Measurements from ENCODE around the gene TMEM52. TPM values are rescaled to one million over a fixed set of nuclear protein-coding genes. Genes with fewer than 3 reads are reported as not detected.
A peak's percentile ranks its signal among the peaks of the same experiment; 100 is the strongest.

Gene TMEM52
- total and polyA plus RNA-seq, 9 of the 15 experiments (the other 6 are each of a cell fraction or from before 2014, with no cell fraction given): 0.37 to 22.5 (median 6.8) TPM

GRCh38 chr1:1918901-1919303 lies at the start of gene TMEM52 (continued):
- no peak for TF ChIP-seq ZBTB43 (CRISPR knock-in tag; IDR thresholded peaks at IDR 0.05)
- no peak for TF ChIP-seq ZC3H8 (IDR thresholded peaks at IDR 0.05)
- TF ChIP-seq TSHZ1 (CRISPR knock-in tag; IDR thresholded peaks at IDR 0.05): no peak
- no peak for TF ChIP-seq ATF2 (CRISPR knock-in tag; IDR thresholded peaks at IDR 0.05)
- TF ChIP-seq LEF1 (IDR thresholded peaks at IDR 0.05): no peak
- TF ChIP-seq CEBPZ (IDR thresholded peaks at IDR 0.05; ENCODE audit: borderline replicate concordance, low read depth, low read length): no peak
- TF ChIP-seq FUS (optimal IDR thresholded peaks at IDR 0.05; ENCODE audit: low read depth, low read length): no peak
- peak; percentile 71 for TF ChIP-seq CBFB (CRISPR knock-in tag; IDR thresholded peaks at IDR 0.05)
- TF ChIP-seq BHLHE40 (IDR thresholded peaks at IDR 0.05; ENCODE audit: low read length): peak; percentile 54
- 0 out of 2 replicates have a peak, but pooled peaks have one; percentile 48 for TF ChIP-seq CAMTA2 (CRISPR knock-in tag; conservative IDR thresholded peaks at IDR 0.05)
- no peak for TF ChIP-seq ZNF644 (tag; IDR thresholded peaks at IDR 0.05; ENCODE audit: low read depth)
- TF ChIP-seq SRF (CRISPR knock-in tag; IDR thresholded peaks at IDR 0.05): no peak
- TF ChIP-seq KDM5B (IDR thresholded peaks at IDR 0.05; ENCODE audit: insufficient replicate concordance, low read depth, low read length): peak; percentile 69
- TF ChIP-seq GTF2B (IDR thresholded peaks at IDR 0.05; ENCODE audit: extremely low read depth, insufficient read length): no peak

All from K562 (cell line).